ENCODE measurements around the gene CAPN14. TPM values are rescaled to one million over a fixed set of nuclear protein-coding genes. Genes with fewer than 3 reads are reported as not detected.

CAPN14 gene
- total RNA-seq = under 1 TPM; 0.23 to 0.26 TPM
- under 1 TPM; 0.20 to 0.38 (median 0.27) TPM for polyA plus RNA-seq (ENCODE audit: insufficient read length in 6 of 6)
- long read RNA-seq, donor 1 = 0 reads
- long read RNA-seq, donor 2 = 0 reads
- long read RNA-seq, donor 3 = 0 reads
- long read RNA-seq, donor 4 = 0 reads
- long read RNA-seq, donor 5 = 0 reads
- long read RNA-seq, donor 6 = 0 reads
- long read RNA-seq, donor 7 = 0 reads
- long read RNA-seq, donor 8 = 0 reads
- long read RNA-seq, donor 9 = 0 reads
- long read RNA-seq, donor 10 = 0 reads
- long read RNA-seq, donor 11 = 0 reads
- long read RNA-seq, donor 12 = 0 reads

GRCh38 chr2:31217465-31218200 lies at the start of gene CAPN14:
Gene CAPN14, minus strand, starts transcription at chr2:31217515. Its CDS starts 12,068 bp downstream, at chr2:31205447.
- no peak for ATAC-seq
- intact Hi-C loops (cut with DNase I) = no loop called here
- Histone ChIP-seq H3K36me3 (no peaks in the 10 kb centered on the region), H3K4me1 (peaks cover 0 to 4% of the 10 kb centered on the region in 2 donors), H3K4me3 (no peak within 1 kb of the TSS), H3K9me3 (no peaks in the 10 kb centered on the region), H3K27me3 (no peaks in the 10 kb centered on the region), H3K27ac (no peak within 1 kb of the TSS)
- TF ChIP-seq CTCF (IDR thresholded peaks at IDR 0.05) = no peak
- DNase-seq = no peak

GRCh38 chr2:31266804-31267203 lies 49.5 kb upstream of the CAPN14 start:
- H3K36me3 ChIP-seq = no peaks in the 10 kb centered on the region
- no peaks in the 10 kb centered on the region for H3K9me3 ChIP-seq
- no peak for TF ChIP-seq CTCF (IDR thresholded peaks at IDR 0.05)
- no peak overlapping the region for H3K4me3 ChIP-seq
- ATAC-seq (no peak), DNase-seq (no peak)
- H3K27ac ChIP-seq = no peak overlapping the region
- H3K4me1 ChIP-seq = no peaks in the 10 kb centered on the region
- intact Hi-C loops (cut with DNase I) = no loop called here
- H3K27me3 ChIP-seq = no peaks in the 10 kb centered on the region

- H3K27ac ChIP-seq = no peak overlapping the region
- H3K27me3 ChIP-seq = no peaks in the 10 kb centered on the region
- no peaks in the 10 kb centered on the region for H3K36me3 ChIP-seq
- no peak for TF ChIP-seq CTCF (IDR thresholded peaks at IDR 0.05)
- H3K9me3 ChIP-seq = no peaks in the 10 kb centered on the region
- intact Hi-C loops (cut with DNase I) = no loop called here
- H3K4me3 ChIP-seq = no peak overlapping the region
- ATAC-seq (no peak), DNase-seq (no peak)
- H3K4me1 ChIP-seq = no peaks in the 10 kb centered on the region
Measured at GRCh38 chr2:31265234-31265633, 47.9 kb upstream of the CAPN14 start.

- intact Hi-C loops (cut with DNase I) = no loop called here
- ATAC-seq (no peak), DNase-seq (no peak)
- Histone ChIP-seq H3K27ac (no peak overlapping the region), H3K9me3 (no peaks in the 10 kb centered on the region), H3K4me3 (no peak overlapping the region), H3K4me1 (no peaks in the 10 kb centered on the region), H3K36me3 (no peaks in the 10 kb centered on the region), H3K27me3 (no peaks in the 10 kb centered on the region)
- TF ChIP-seq CTCF (IDR thresholded peaks at IDR 0.05) = no peak
Measured at GRCh38 chr2:31263636-31264190, 46.4 kb upstream of the CAPN14 start.

GRCh38 chr2:31260870-31261269 lies 43.6 kb upstream of the CAPN14 start:
- no peak overlapping the region for H3K27ac ChIP-seq
- TF ChIP-seq CTCF (IDR thresholded peaks at IDR 0.05) = no peak
- intact Hi-C loops (cut with DNase I) = no loop called here
- no peaks in the 10 kb centered on the region for H3K9me3 ChIP-seq
- ATAC-seq (no peak), DNase-seq (no peak)
- H3K4me1 ChIP-seq = no peaks in the 10 kb centered on the region
- H3K4me3 ChIP-seq = no peak overlapping the region
- no peaks in the 10 kb centered on the region for H3K36me3 ChIP-seq
- H3K27me3 ChIP-seq = no peaks in the 10 kb centered on the region

All from left lung (tissue), 14 donors.